Vagina (tissue), 2 donors: ENCODE measurements around the gene ZNF423. TPM values are rescaled to one million over a fixed set of nuclear protein-coding genes. Genes with fewer than 3 reads are reported as not detected.

Experiments
- DNase-seq, 2 donors: peaks; one replicate each; pipeline ENCODE4 v3.0.0-alpha.2; 2017; ENCODE audit errors: extremely low spot score in 2 of 2
- H3K27ac ChIP-seq: fragments of 200-600 bp; sonication (generic); one replicate; pipeline ENCODE4 v1.5.1; 2019
- H3K27me3 ChIP-seq: fragments of 200-600 bp; sonication (generic); one replicate; pipeline ENCODE4 v1.5.1; 2019
- H3K36me3 ChIP-seq, 2 donors: fragments of 200-600 bp; sonication (generic); one replicate each; pipeline ENCODE4 v1.5.1; 2017 to 2019
- H3K4me1 ChIP-seq: fragments of 200-600 bp; sonication (generic); one replicate; pipeline ENCODE4 v1.5.1; 2019
- H3K4me3 ChIP-seq, 2 donors: fragments of 200-600 bp; sonication (generic); 1 replicate in 1 of 2; 2 replicates in 1 of 2; pipeline ENCODE4 v1.5.1; 2016 to 2019
- H3K9me3 ChIP-seq: fragments of 200-600 bp; sonication (generic); one replicate; pipeline ENCODE4 v1.5.1; 2019
- POLR2A ChIP-seq, 2 donors: fragments of 450-650 bp; IDR thresholded peaks; one replicate each; pipeline ENCODE4 v1.6.1; 2017; ENCODE audit warnings: antibody characterized with exemption in 2 of 2, mild to moderate bottlenecking in 2 of 2, moderate library complexity in 2 of 2
- POLR2AphosphoS5 ChIP-seq, 2 donors: sonication (generic); formaldehyde crosslinking; IDR thresholded peaks; one replicate each; pipeline ENCODE4 v1.9.0; 2017; ENCODE audit warnings: antibody characterized with exemption in 2 of 2, mild to moderate bottlenecking in 2 of 2, low read depth in 1 of 2; ENCODE audit not compliant: insufficient read depth in 1 of 2
- intact Hi-C: fragments of 100-400 bp; cut with DNase I; formaldehyde crosslinking; loops from one replicate; pipeline ENCODE4 v1.15.1; 2023
- total RNA-seq: library from RNA; depleted of rRNA; stranded (reverse); fragments of >200 nt; gene quantifications from one replicate; pipeline ENCODE4 v1.2.3, GENCODE V29; 2016
- TF ChIP-seq, protein P1 (sequence below), 3 experiments: fragments of 450-650 bp in 2 of 3; fragments of 200-600 bp in 1 of 3; sonication (generic) in 1 of 3; IDR thresholded peaks; one replicate each; pipeline ENCODE4 v1.5.1; 2017 to 2019; ENCODE audit warnings: antibody characterized with exemption in 3 of 3, mild to moderate bottlenecking in 2 of 3, moderate library complexity in 2 of 3

ZNF423 gene
- total RNA-seq, 1 donor from 2014 or later: 10.3 TPM

DNA sequence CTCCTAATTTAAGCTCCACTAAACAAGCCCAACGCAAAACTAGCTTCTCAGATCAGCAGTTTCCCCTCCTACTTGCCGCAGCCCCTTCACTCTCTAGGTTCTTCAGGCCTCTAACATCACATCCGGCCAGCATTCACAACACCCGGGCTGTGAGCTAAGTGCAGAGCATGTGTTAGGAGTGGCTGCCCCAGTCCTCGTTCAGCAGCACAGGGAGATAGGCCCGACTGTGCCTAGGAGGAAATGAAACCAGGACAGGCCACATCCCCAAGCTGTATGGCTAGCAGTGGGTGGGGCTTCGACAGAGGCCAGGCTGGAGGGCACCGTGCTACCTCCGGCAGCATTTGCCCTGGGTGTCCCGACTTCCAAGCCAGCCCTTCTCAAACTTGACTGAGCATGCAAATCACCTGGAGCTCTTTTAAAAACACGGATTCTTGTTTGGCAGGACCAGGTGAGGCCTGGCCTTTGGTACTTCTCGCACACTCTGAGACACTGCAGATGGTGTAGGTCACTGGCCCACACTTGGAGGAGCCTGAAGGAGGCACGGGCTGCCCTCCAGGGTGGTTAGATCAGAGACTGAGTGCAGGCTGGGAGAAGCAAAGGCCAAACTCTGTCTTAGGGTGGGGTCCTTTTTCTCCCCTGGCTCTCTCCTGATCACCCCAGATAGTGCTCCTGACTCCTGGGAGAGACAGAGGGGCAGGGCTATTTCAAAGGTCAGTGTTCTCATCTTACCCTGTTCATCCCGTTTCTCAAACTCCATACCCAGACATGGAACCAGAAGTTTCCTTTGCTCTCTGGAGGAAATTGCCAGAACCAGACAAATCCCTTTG is 280.4 kb downstream of the ZNF423 start:
- H3K27me3 ChIP-seq: no peaks in the 10 kb centered on the region
- TF ChIP-seq POLR2AphosphoS5 (IDR thresholded peaks at IDR 0.05; ENCODE audit: insufficient read depth in 1 of 2, low read depth in 1 of 2) (no peak), POLR2A (IDR thresholded peaks at IDR 0.05) (no peak)
- TF ChIP-seq, protein P1, sequence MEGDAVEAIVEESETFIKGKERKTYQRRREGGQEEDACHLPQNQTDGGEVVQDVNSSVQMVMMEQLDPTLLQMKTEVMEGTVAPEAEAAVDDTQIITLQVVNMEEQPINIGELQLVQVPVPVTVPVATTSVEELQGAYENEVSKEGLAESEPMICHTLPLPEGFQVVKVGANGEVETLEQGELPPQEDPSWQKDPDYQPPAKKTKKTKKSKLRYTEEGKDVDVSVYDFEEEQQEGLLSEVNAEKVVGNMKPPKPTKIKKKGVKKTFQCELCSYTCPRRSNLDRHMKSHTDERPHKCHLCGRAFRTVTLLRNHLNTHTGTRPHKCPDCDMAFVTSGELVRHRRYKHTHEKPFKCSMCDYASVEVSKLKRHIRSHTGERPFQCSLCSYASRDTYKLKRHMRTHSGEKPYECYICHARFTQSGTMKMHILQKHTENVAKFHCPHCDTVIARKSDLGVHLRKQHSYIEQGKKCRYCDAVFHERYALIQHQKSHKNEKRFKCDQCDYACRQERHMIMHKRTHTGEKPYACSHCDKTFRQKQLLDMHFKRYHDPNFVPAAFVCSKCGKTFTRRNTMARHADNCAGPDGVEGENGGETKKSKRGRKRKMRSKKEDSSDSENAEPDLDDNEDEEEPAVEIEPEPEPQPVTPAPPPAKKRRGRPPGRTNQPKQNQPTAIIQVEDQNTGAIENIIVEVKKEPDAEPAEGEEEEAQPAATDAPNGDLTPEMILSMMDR (IDR thresholded peaks at IDR 0.05): no peak
- no peaks in the 10 kb centered on the region for H3K36me3 ChIP-seq
- intact Hi-C loops: no loop called here
- no peak for DNase-seq
- H3K27ac ChIP-seq: no peak overlapping the region
- no peaks in the 10 kb centered on the region for H3K9me3 ChIP-seq
- H3K4me1 ChIP-seq: no peaks in the 10 kb centered on the region
- H3K4me3 ChIP-seq: no peak overlapping the region

DNA sequence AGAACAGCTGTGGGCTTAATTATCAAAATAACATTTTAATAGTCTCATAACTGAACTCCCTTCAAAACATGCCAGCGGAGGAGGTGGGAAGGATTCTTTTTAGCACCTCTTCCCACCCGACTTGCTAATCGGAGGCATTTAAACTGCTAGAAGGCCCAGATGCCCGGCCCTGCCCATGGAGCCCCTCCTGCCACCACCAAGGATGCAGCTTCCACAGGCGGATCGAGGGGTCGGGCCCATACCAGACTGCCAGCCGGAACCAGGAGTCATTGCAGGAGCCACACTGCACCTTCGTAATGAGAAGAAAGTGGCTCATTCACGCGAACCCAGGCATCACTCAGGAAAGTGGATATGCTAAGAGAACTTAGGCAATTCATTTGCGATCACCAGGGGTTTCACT is 281.1 kb downstream of the ZNF423 start:
- no peak for DNase-seq
- H3K9me3 ChIP-seq: no peaks in the 10 kb centered on the region
- TF ChIP-seq POLR2AphosphoS5 (IDR thresholded peaks at IDR 0.05; ENCODE audit: insufficient read depth in 1 of 2, low read depth in 1 of 2) (no peak), POLR2A (IDR thresholded peaks at IDR 0.05) (no peak)
- TF ChIP-seq, protein P1 (IDR thresholded peaks at IDR 0.05): no peak
- H3K4me1 ChIP-seq: no peaks in the 10 kb centered on the region
- H3K27me3 ChIP-seq: no peaks in the 10 kb centered on the region
- H3K4me3 ChIP-seq: no peak overlapping the region
- no peaks in the 10 kb centered on the region for H3K36me3 ChIP-seq
- H3K27ac ChIP-seq: no peak overlapping the region
- intact Hi-C loops: no loop called here

DNA sequence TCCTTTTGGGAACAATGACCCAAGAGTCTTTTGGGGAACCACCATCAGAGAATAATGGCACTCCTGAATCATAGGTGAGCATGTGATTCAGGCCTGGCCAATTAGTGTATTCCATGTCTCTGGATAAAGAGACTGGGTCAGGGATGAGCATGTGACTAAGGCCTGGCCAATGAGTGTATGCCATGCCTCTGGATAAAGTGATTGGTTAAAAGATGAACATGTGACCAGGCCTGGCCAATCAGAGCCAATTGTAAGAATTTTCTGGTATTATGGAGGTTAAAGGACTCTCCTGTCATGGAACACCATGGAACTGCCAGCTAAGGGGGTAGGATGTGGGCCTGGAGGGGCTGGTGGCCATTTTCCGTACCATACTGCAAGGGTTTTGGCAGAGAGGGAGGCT is 288.0 kb downstream of the ZNF423 start:
- peaks cover 20% of the 10 kb centered on the region for H3K4me1 ChIP-seq
- no peak overlapping the region for H3K27ac ChIP-seq
- TF ChIP-seq, protein P1 (IDR thresholded peaks at IDR 0.05): no peak
- TF ChIP-seq POLR2AphosphoS5 (IDR thresholded peaks at IDR 0.05; ENCODE audit: insufficient read depth in 1 of 2, low read depth in 1 of 2): no peak
- TF ChIP-seq POLR2A (IDR thresholded peaks at IDR 0.05): no peak
- DNase-seq: no peak
- no peaks in the 10 kb centered on the region for H3K9me3 ChIP-seq
- no peaks in the 10 kb centered on the region for H3K36me3 ChIP-seq
- intact Hi-C loops: no loop called here
- no peaks in the 10 kb centered on the region for H3K27me3 ChIP-seq
- no peak overlapping the region for H3K4me3 ChIP-seq

DNA sequence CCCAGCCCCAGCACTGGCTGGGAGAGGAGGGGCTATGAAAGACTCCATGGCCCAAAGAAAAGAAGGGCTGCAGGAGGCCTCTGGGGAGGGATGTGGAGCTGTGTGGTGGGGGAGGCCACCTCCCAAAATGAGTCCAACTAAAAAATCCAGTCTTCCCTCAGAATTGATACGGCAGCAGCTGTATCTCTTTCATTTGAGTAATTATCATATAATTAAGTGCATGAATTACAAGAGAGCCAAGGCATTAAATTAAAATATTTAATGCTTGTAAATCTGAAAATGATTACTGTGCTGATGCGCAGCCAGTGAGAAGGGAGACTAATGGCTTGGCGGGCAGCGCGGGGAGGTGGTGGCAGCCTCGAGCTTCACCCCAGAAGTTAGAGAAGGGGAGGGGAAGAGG is 289.5 kb downstream of the ZNF423 start:
- no peak for DNase-seq
- H3K27ac ChIP-seq: no peak overlapping the region

More for the DNA sequence above, 289.5 kb downstream of the ZNF423 start:
- H3K36me3 ChIP-seq: no peaks in the 10 kb centered on the region
- H3K4me3 ChIP-seq: no peak overlapping the region
- H3K9me3 ChIP-seq: no peaks in the 10 kb centered on the region
- H3K4me1 ChIP-seq: peaks cover 20% of the 10 kb centered on the region
- intact Hi-C loops: no loop called here
- no peaks in the 10 kb centered on the region for H3K27me3 ChIP-seq
- TF ChIP-seq POLR2AphosphoS5 (IDR thresholded peaks at IDR 0.05; ENCODE audit: insufficient read depth in 1 of 2, low read depth in 1 of 2): no peak
- TF ChIP-seq, protein P1 (IDR thresholded peaks at IDR 0.05): no peak
